DND-41 (cell line): ENCODE measurements around the gene KIT.

Source experiments
- ATAC-seq: fragments of 200-7000 bp; cut with Tn5 transposase; 3 replicates; pipeline ENCODE4 v1.9.1; 2021; ENCODE audit warnings: low read depth; ENCODE audit not compliant: insufficient read depth
- DNase-seq: peaks from one replicate; pipeline ENCODE4 v3.0.0-alpha.2; 2020
- H2AFZ ChIP-seq: 2 replicates; pipeline ENCODE4 v1.6.0; 2012; ENCODE audit warnings: low read depth, low read length
- H3K27ac ChIP-seq: 2 replicates; pipeline ENCODE4 v1.5.1; 2012; ENCODE audit warnings: low read length, inconsistent platforms
- H3K27me3 ChIP-seq: fragments of 200-600 bp; sonication (generic); 2 replicates; pipeline ENCODE4 v1.6.0; 2012; ENCODE audit warnings: low read length, mild to moderate bottlenecking, inconsistent platforms; ENCODE audit not compliant: insufficient read depth, poor library complexity
- H3K36me3 ChIP-seq: 2 replicates; pipeline ENCODE4 v1.5.1; 2012; ENCODE audit warnings: low read length, inconsistent platforms; ENCODE audit not compliant: insufficient read depth
- H3K4me1 ChIP-seq: 2 replicates; pipeline ENCODE4 v1.5.1; 2012; ENCODE audit warnings: mild to moderate bottlenecking, low read length; ENCODE audit not compliant: insufficient read depth
- H3K4me2 ChIP-seq: 2 replicates; pipeline ENCODE4 v1.6.0; 2012; ENCODE audit warnings: mild to moderate bottlenecking, moderate library complexity, low read length, inconsistent platforms; ENCODE audit not compliant: insufficient read depth
- H3K4me3 ChIP-seq, 2 experiments: fragments of 200-600 bp in 1 of 2; shearing (Covaris generic) in 1 of 2; 2 replicates each; pipeline ENCODE4 v1.5.1; 2012 to 2016; ENCODE audit warnings: inconsistent platforms in 2 of 2, low read length in 2 of 2, mild to moderate bottlenecking in 2 of 2, low read depth in 1 of 2, moderate library complexity in 1 of 2
- H3K79me2 ChIP-seq: 2 replicates; pipeline ENCODE4 v1.6.0; 2012; ENCODE audit warnings: low read length, inconsistent platforms; ENCODE audit not compliant: insufficient read depth
- H3K9ac ChIP-seq: 2 replicates; pipeline ENCODE4 v1.6.0; 2012; ENCODE audit warnings: low read depth, mild to moderate bottlenecking, inconsistent platforms, low read length, moderate library complexity
- H3K9me3 ChIP-seq: 2 replicates; pipeline ENCODE4 v1.5.1; 2012; ENCODE audit warnings: low read length, moderate library complexity, mild to moderate bottlenecking, inconsistent platforms; ENCODE audit not compliant: insufficient read depth, severe bottlenecking
- H4K20me1 ChIP-seq: 2 replicates; pipeline ENCODE4 v1.6.0; 2012; ENCODE audit warnings: low read length; ENCODE audit not compliant: insufficient read depth
- EZH2 ChIP-seq: IDR thresholded peaks from 3 replicates; pipeline ENCODE4 v1.6.1; 2012; ENCODE audit warnings: borderline replicate concordance, low read depth, mild to moderate bottlenecking, moderate library complexity, low read length, inconsistent platforms; ENCODE audit not compliant: severe bottlenecking
- TF ChIP-seq, protein P1 (sequence below): IDR thresholded peaks from 2 replicates; pipeline ENCODE4 v1.5.1; 2012; ENCODE audit warnings: borderline replicate concordance, low read length, moderate library complexity, mild to moderate bottlenecking; ENCODE audit not compliant: poor library complexity, severe bottlenecking; ENCODE audit errors: extremely low read depth

Gene KIT

GRCh38 chr4:54696649-54697048, 38.9 kb downstream of the KIT start:
- Histone ChIP-seq H3K27ac (no peak overlapping the region), H3K4me2 (no peak overlapping the region), H3K4me3 (no peak overlapping the region), H3K9me3 (no peaks in the 10 kb centered on the region), H4K20me1 (no peaks in the 10 kb centered on the region), H3K4me1 (no peaks in the 10 kb centered on the region), H3K9ac (no peak overlapping the region), H2AFZ (no peak overlapping the region), H3K79me2 (no peaks in the 10 kb centered on the region), H3K27me3 (no peaks in the 10 kb centered on the region), H3K36me3 (no peaks in the 10 kb centered on the region)
- no peak for DNase-seq
- no peak for TF ChIP-seq EZH2
- TF ChIP-seq, protein P1, sequence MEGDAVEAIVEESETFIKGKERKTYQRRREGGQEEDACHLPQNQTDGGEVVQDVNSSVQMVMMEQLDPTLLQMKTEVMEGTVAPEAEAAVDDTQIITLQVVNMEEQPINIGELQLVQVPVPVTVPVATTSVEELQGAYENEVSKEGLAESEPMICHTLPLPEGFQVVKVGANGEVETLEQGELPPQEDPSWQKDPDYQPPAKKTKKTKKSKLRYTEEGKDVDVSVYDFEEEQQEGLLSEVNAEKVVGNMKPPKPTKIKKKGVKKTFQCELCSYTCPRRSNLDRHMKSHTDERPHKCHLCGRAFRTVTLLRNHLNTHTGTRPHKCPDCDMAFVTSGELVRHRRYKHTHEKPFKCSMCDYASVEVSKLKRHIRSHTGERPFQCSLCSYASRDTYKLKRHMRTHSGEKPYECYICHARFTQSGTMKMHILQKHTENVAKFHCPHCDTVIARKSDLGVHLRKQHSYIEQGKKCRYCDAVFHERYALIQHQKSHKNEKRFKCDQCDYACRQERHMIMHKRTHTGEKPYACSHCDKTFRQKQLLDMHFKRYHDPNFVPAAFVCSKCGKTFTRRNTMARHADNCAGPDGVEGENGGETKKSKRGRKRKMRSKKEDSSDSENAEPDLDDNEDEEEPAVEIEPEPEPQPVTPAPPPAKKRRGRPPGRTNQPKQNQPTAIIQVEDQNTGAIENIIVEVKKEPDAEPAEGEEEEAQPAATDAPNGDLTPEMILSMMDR, result no peak
- ATAC-seq, result no peak

GRCh38 chr4:54700986-54701385, 43.2 kb downstream of the KIT start:
- Histone ChIP-seq H3K4me2 (no peak overlapping the region), H3K79me2 (no peaks in the 10 kb centered on the region), H3K27ac (no peak overlapping the region), H3K27me3 (no peaks in the 10 kb centered on the region), H3K9me3 (no peaks in the 10 kb centered on the region), H3K36me3 (no peaks in the 10 kb centered on the region), H4K20me1 (no peaks in the 10 kb centered on the region), H3K9ac (no peak overlapping the region), H3K4me1 (no peaks in the 10 kb centered on the region), H2AFZ (no peak overlapping the region), H3K4me3 (no peak overlapping the region)
- DNase-seq (no peak), ATAC-seq (no peak)
- no peak for TF ChIP-seq EZH2
- TF ChIP-seq, protein P1, result no peak

DNA sequence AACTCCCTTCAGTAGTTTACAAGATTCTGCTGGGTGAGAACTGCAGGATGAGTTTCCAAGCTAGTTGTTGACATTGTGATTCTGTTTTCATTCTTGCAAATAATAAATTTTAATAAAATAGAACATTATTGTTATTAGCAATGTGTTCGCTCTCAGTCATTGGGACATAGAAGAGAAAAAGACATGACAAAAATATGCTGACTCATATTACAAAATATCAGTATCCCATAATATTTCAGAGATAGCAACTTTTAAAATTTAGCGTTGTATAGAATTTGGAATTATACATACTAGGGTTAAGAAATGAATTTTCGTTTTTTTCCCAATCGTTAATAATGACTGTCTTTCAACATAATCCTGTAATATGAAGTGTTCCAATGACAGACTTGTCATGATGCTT, 45.4 kb downstream of the KIT start:
- Histone ChIP-seq H3K9me3 (no peaks in the 10 kb centered on the region), H3K79me2 (no peaks in the 10 kb centered on the region), H2AFZ (no peak overlapping the region), H3K27me3 (no peaks in the 10 kb centered on the region), H3K4me1 (no peaks in the 10 kb centered on the region), H3K27ac (no peak overlapping the region), H3K9ac (no peak overlapping the region), H3K36me3 (no peaks in the 10 kb centered on the region), H3K4me3 (no peak overlapping the region), H4K20me1 (no peaks in the 10 kb centered on the region), H3K4me2 (no peak overlapping the region)
- no peak for ATAC-seq
- TF ChIP-seq EZH2, result no peak
- TF ChIP-seq, protein P1, result no peak
- no peak for DNase-seq

GRCh38 chr4:54707406-54707805, 49.6 kb downstream of the KIT start:
- no peak for ATAC-seq
- H4K20me1 ChIP-seq, result no peaks in the 10 kb centered on the region
- TF ChIP-seq EZH2, result no peak
- TF ChIP-seq, protein P1, result no peak
- no peaks in the 10 kb centered on the region for H3K79me2 ChIP-seq
- no peak overlapping the region for H2AFZ ChIP-seq
- no peaks in the 10 kb centered on the region for H3K36me3 ChIP-seq
- no peaks in the 10 kb centered on the region for H3K4me1 ChIP-seq
- H3K9me3 ChIP-seq, result no peaks in the 10 kb centered on the region
- no peak for DNase-seq
- no peak overlapping the region for H3K27ac ChIP-seq
- no peaks in the 10 kb centered on the region for H3K27me3 ChIP-seq
- no peak overlapping the region for H3K4me2 ChIP-seq
- H3K9ac ChIP-seq, result no peak overlapping the region
- H3K4me3 ChIP-seq, result no peak overlapping the region
